DOHH2 (cell line): ENCODE data around the gene IRF4.

Experiments
- H3F3A ChIP-seq: fragments of 200-600 bp; sonication (generic), shearing (Covaris generic); 2 replicates; pipeline ENCODE4 v1.6.0; 2016; ENCODE audit warnings: antibody characterized with exemption, mild to moderate bottlenecking; ENCODE audit not compliant: control insufficient read depth, insufficient read depth
- H3K27ac ChIP-seq: fragments of 200-600 bp; sonication (generic); 2 replicates; pipeline ENCODE4 v1.5.1; 2014; ENCODE audit warnings: low read depth, mild to moderate bottlenecking, low read length, moderate library complexity
- H3K27me3 ChIP-seq: fragments of 200-600 bp; sonication (generic); 2 replicates; pipeline ENCODE4 v1.6.1; 2014; ENCODE audit warnings: mild to moderate bottlenecking, low read length, mixed read lengths; ENCODE audit not compliant: control insufficient read depth
- H3K36me3 ChIP-seq: fragments of 200-600 bp; sonication (generic); 2 replicates; pipeline ENCODE4 v1.6.1; 2014; ENCODE audit warnings: mild to moderate bottlenecking, low read length, moderate library complexity, mixed read lengths; ENCODE audit not compliant: control insufficient read depth
- H3K4me1 ChIP-seq: fragments of 200-600 bp; sonication (generic); 2 replicates; pipeline ENCODE4 v1.6.1; 2014; ENCODE audit warnings: mild to moderate bottlenecking, low read length, mixed read lengths; ENCODE audit not compliant: control insufficient read depth
- H3K4me2 ChIP-seq: fragments of 200-600 bp; sonication (generic); 2 replicates; pipeline ENCODE4 v1.6.0; 2014; ENCODE audit warnings: mild to moderate bottlenecking, low read length, moderate library complexity
- H3K4me3 ChIP-seq: fragments of 200-600 bp; sonication (generic); 2 replicates; pipeline ENCODE4 v1.5.1; 2014; ENCODE audit warnings: mild to moderate bottlenecking, low read length, mixed read lengths
- H3K79me2 ChIP-seq: fragments of 200-600 bp; sonication (generic); 2 replicates; pipeline ENCODE4 v1.6.1; 2014; ENCODE audit warnings: mild to moderate bottlenecking, low read length, mixed read lengths; ENCODE audit not compliant: control insufficient read depth
- H3K9me2 ChIP-seq: fragments of 200-600 bp; sonication (generic); replicated peaks from 2 replicates; pipeline ENCODE4 v1.6.1; 2014; ENCODE audit warnings: mild to moderate bottlenecking, low read length, mixed read lengths; ENCODE audit not compliant: control insufficient read depth
- H3K9me3 ChIP-seq: fragments of 200-600 bp; sonication (generic); 2 replicates; pipeline ENCODE4 v1.6.1; 2014; ENCODE audit warnings: antibody characterized with exemption, low read length, mixed read lengths; ENCODE audit not compliant: control insufficient read depth, insufficient read depth
- H4K20me1 ChIP-seq: fragments of 200-600 bp; sonication (generic); 2 replicates; pipeline ENCODE4 v1.6.0; 2014; ENCODE audit warnings: low read depth, mild to moderate bottlenecking, antibody characterized with exemption, low read length, moderate library complexity; ENCODE audit not compliant: control insufficient read depth, insufficient read depth
- CTCF ChIP-seq: fragments of 200-600 bp; sonication (generic); IDR thresholded peaks from one replicate; pipeline ENCODE4 v1.5.1; 2014; ENCODE audit warnings: antibody characterized with exemption, mild to moderate bottlenecking, low read depth, low read length; ENCODE audit not compliant: poor library complexity, severe bottlenecking
- EZH2phosphoT487 ChIP-seq: fragments of 200-600 bp; sonication (generic); IDR thresholded peaks from 2 replicates; pipeline ENCODE4 v1.6.1; 2017; ENCODE audit warnings: borderline replicate concordance, mild to moderate bottlenecking, antibody characterized with exemption, low read length, moderate library complexity, mixed read lengths

Gene IRF4

GRCh38 chr6:383856-384255 is 7.7 kb upstream of the IRF4 start:
- no peaks in the 10 kb centered on the region for H3K79me2 ChIP-seq
- H3K27me3 ChIP-seq: peaks cover 13% of the 10 kb centered on the region
- no peaks in the 10 kb centered on the region for H3F3A ChIP-seq
- no peaks in the 10 kb centered on the region; the same call in 1 of the 2 replicates for H3K9me3 ChIP-seq
- H3K4me2 ChIP-seq: no peak overlapping the region
- no peaks in the 10 kb centered on the region for H3K36me3 ChIP-seq
- H3K4me3 ChIP-seq: no peak overlapping the region
- no peaks in the 10 kb centered on the region for H4K20me1 ChIP-seq
- no peak for TF ChIP-seq CTCF
- TF ChIP-seq EZH2phosphoT487: no peak
- H3K27ac ChIP-seq: no peak overlapping the region
- H3K4me1 ChIP-seq: no peaks in the 10 kb centered on the region
- H3K9me2 ChIP-seq: no peaks in the 10 kb centered on the region

GRCh38 chr6:384898-385297 is 6.7 kb upstream of the IRF4 start:
- TF ChIP-seq CTCF (no peak), EZH2phosphoT487 (no peak)

GRCh38 chr6:385614-386013 is 5.9 kb upstream of the IRF4 start:
- Histone ChIP-seq H3K79me2 (no peaks in the 10 kb centered on the region), H4K20me1 (no peaks in the 10 kb centered on the region), H3K4me3 (no peak overlapping the region), H3K27me3 (peaks cover 31% of the 10 kb centered on the region), H3K36me3 (no peaks in the 10 kb centered on the region), H3K9me3 (no peaks in the 10 kb centered on the region; the same call in 1 of the 2 replicates), H3F3A (no peaks in the 10 kb centered on the region), H3K9me2 (no peaks in the 10 kb centered on the region), H3K4me2 (no peak overlapping the region), H3K27ac (no peak overlapping the region), H3K4me1 (no peaks in the 10 kb centered on the region)
- TF ChIP-seq CTCF: no peak
- TF ChIP-seq EZH2phosphoT487: no peak

More at GRCh38 chr6:384898-385297, 6.7 kb upstream of the IRF4 start:
- Histone ChIP-seq H4K20me1 (no peaks in the 10 kb centered on the region), H3K4me2 (no peak overlapping the region), H3K27me3 (peaks cover 24% of the 10 kb centered on the region), H3K27ac (no peak overlapping the region), H3K79me2 (no peaks in the 10 kb centered on the region), H3K4me1 (no peaks in the 10 kb centered on the region), H3F3A (no peaks in the 10 kb centered on the region), H3K9me2 (no peaks in the 10 kb centered on the region), H3K4me3 (no peak overlapping the region), H3K36me3 (no peaks in the 10 kb centered on the region), H3K9me3 (no peaks in the 10 kb centered on the region; the same call in 1 of the 2 replicates)
